ENCODE data around the gene CEACAM1. TPM values are rescaled to one million over a fixed set of nuclear protein-coding genes. Genes with fewer than 3 reads are reported as not detected.

CEACAM1 gene
- total RNA-seq (10 to 100 TPM in 2 of 5 donors, 1 to 10 TPM in 3; 2.4 to 10.8 (median 9.9) TPM), total RNA-seq (0 to 6.5 (median 1.8) reads per million in 29 experiments)
- total RNA-seq (2013), result 3.5 TPM

DNA sequence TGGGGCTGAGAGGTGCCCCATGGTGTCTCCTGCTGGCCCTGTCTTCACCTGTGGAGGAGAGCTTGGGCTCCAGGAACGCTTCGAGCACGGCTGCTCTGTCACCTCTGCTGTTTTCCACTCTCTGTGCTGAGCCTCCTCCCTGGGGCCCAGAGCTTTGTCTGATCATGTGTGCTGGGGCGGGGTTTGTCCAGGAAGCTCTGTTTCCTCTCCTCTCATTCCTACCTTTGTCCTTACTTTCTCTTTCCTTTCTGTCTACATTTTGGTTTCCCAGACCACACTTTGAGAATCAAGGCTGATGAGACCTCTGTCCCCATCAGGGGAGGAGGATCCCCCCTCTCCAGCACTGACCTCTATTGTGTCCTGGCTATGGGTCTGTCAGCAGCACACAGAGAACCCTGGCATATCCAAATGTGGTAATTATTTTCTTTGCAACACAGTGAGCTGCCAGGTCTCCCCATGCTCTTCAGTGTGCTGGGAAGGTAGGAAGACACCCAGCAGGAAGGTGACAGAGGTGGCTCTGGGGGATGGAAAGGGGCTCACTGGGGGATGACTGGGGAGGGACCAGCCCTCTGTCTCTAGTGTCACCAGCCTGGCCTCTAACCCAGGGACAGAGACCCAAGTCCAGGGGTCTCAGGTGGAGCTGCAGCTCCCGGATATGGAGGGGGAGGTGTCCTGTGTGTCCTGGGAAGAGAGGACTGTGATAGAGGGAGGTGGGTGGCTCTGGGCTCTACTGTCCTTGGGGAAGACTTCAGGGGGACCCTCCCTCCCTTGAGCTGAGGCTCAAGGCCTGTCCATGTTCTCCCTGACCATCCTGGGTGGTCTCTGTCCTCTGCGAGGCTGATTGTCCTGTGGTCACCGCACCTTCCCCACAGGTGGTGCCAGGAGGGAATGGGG, at the start of gene CEACAM1:
CEACAM1 (minus strand) TSS at position 128 of the 894 bp plus-strand sequence; CDS start at position 21, 107 bp downstream.
- Mint-ChIP-seq H3K4me1 (peaks cover 37 to 50% (median 49%) of the 10 kb centered on the region in 3 donors), H3K36me3 (peaks cover 2% of the 10 kb centered on the region), H3K27me3 (no peaks in the 10 kb centered on the region), H3K4me3 (peak within 1 kb of the TSS; percentile 76 to 84 (median 83)), H3K27ac (peak within 1 kb of the TSS; percentile 92 to 95), H3K9me3 (no peaks in the 10 kb centered on the region)
- ATAC-seq (replicated peaks in 1 of 4) (peak; percentile 72 to 91 (median 86)), DNase-seq (peak in 33 of 35 experiments; percentile 5 to 58 (median 29))
- Histone ChIP-seq H3K4me1 (ENCODE audit: control insufficient read depth in 1 of 2, extremely low read depth in 1 of 2, insufficient read depth in 2 of 2, low read length in 2 of 2) (peaks cover 16 to 35% of the 10 kb centered on the region in 2 experiments), H3K27me3 (replicated peaks in 1 of 2; ENCODE audit: control insufficient read depth in 2 of 2, extremely low read depth in 1 of 2, insufficient read depth in 2 of 2, low read length in 1 of 2) (no peaks in the 10 kb centered on the region), H3K9me3 (no peaks in the 10 kb centered on the region), H3K4me3 (ENCODE audit: control insufficient read depth in 1 of 2, extremely low read depth in 1 of 2, low read length in 1 of 2) (peak within 1 kb of the TSS; percentile 40 to 48), H3K36me3 (ENCODE audit: control insufficient read depth in 2 of 2, extremely low read depth in 1 of 2, insufficient read depth in 1 of 2, low read length in 1 of 2) (no peaks in the 10 kb centered on the region), H3K27ac (ENCODE audit: low read length) (peak within 1 kb of the TSS; percentile 48)
- WGBS (ENCODE audit: insufficient coverage), result 25% methylated on average over 4 of the region's 7 CpGs
- ChIA-PET POLR2A (interaction anchor here in 1 of 2 donors (1.0 kb wide), 1 partner anchor 83 kb away, joined by 3 read pairs; no protein-coding TSS in a partner anchor), CTCF (interaction anchor here (0.6 to 2.9 kb wide), 13 partner anchors 35 to 479 kb away, joined by 3 to 35 read pairs (median 4); partner anchors contain the start of gene ZNF574 (in 1 of the 2))

DNA sequence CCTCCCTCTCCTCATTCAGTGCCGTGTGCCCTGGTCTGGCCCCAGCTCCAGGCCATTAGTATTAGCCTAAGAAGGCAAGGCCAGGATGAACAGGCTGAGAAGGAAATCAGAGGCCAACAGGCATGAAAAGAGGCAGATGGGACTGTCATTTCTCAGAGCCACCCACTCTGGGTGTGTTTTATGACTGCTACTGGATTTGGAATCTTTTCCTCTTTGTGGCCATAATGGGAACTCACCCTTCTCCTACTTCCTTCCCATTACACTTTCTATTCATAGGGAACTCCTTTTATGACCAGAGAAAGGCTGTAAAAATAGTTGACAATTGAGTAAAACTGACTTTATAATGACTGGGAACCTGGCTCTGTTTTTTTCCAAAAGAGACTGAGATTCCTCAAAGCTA, 48.7 kb upstream of the CEACAM1 start:
- Mint-ChIP-seq H3K4me1 (no peaks in the 10 kb centered on the region), H3K9me3 (no peaks in the 10 kb centered on the region), H3K27me3 (peaks cover 23 to 30% of the 10 kb centered on the region in 2 donors), H3K4me3 (no peak overlapping the region), H3K36me3 (no peaks in the 10 kb centered on the region), H3K27ac (no peak overlapping the region)
- Histone ChIP-seq H3K4me1 (ENCODE audit: control insufficient read depth in 1 of 2, extremely low read depth in 1 of 2, insufficient read depth in 2 of 2, low read length in 2 of 2) (no peaks in the 10 kb centered on the region), H3K27ac (ENCODE audit: low read length) (no peak overlapping the region), H3K9me3 (no peaks in the 10 kb centered on the region), H3K27me3 (replicated peaks in 1 of 2; ENCODE audit: control insufficient read depth in 2 of 2, extremely low read depth in 1 of 2, insufficient read depth in 2 of 2, low read length in 1 of 2) (peaks cover 0 to 4% of the 10 kb centered on the region in 2 experiments), H3K36me3 (ENCODE audit: control insufficient read depth in 2 of 2, extremely low read depth in 1 of 2, insufficient read depth in 1 of 2, low read length in 1 of 2) (no peaks in the 10 kb centered on the region), H3K4me3 (ENCODE audit: control insufficient read depth in 1 of 2, extremely low read depth in 1 of 2, low read length in 1 of 2) (no peak overlapping the region)
- WGBS (ENCODE audit: insufficient coverage), result no CpG with 5 or more reads among the region's 1 CpG
- DNase-seq (no peak), ATAC-seq (replicated peaks in 1 of 4) (no peak)
- ChIA-PET CTCF (no interaction called here), POLR2A (no interaction called here)

DNA sequence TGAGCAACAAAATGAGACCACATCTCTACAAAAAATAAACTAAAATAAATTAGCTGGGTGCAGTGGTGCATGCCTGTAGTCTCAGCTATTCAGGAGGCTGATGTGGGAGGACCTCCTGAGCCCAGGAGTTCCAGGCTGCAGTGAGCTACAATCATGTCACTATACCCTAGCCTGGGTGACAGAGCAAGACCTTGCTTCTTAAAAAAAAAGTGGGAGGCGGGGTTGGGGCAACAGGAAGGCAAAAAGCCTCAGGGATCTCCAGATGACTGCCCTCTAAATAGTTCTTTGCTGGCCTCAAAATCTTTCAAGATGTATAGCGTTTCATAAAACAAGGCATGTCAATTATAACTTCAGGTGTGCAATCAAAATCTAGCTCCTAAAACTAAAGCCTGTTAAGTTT, 48.0 kb upstream of the CEACAM1 start:
- Histone ChIP-seq H3K4me1 (ENCODE audit: control insufficient read depth in 1 of 2, extremely low read depth in 1 of 2, insufficient read depth in 2 of 2, low read length in 2 of 2) (no peaks in the 10 kb centered on the region), H3K27ac (ENCODE audit: low read length) (no peak overlapping the region), H3K9me3 (no peaks in the 10 kb centered on the region), H3K4me3 (ENCODE audit: control insufficient read depth in 1 of 2, extremely low read depth in 1 of 2, low read length in 1 of 2) (no peak overlapping the region), H3K36me3 (ENCODE audit: control insufficient read depth in 2 of 2, extremely low read depth in 1 of 2, insufficient read depth in 1 of 2, low read length in 1 of 2) (no peaks in the 10 kb centered on the region), H3K27me3 (replicated peaks in 1 of 2; ENCODE audit: control insufficient read depth in 2 of 2, extremely low read depth in 1 of 2, insufficient read depth in 2 of 2, low read length in 1 of 2) (peaks cover 0 to 4% of the 10 kb centered on the region in 2 experiments)
- ChIA-PET POLR2A (no interaction called here), CTCF (no interaction called here)
- no CpG with 5 or more reads among the region's 2 CpGs for WGBS (ENCODE audit: insufficient coverage)
- Mint-ChIP-seq H3K4me3 (no peak overlapping the region), H3K9me3 (no peaks in the 10 kb centered on the region), H3K27me3 (peaks cover 23 to 30% of the 10 kb centered on the region in 2 donors), H3K4me1 (no peaks in the 10 kb centered on the region), H3K27ac (no peak overlapping the region), H3K36me3 (no peaks in the 10 kb centered on the region)
- DNase-seq (no peak), ATAC-seq (replicated peaks in 1 of 4) (no peak)

DNA sequence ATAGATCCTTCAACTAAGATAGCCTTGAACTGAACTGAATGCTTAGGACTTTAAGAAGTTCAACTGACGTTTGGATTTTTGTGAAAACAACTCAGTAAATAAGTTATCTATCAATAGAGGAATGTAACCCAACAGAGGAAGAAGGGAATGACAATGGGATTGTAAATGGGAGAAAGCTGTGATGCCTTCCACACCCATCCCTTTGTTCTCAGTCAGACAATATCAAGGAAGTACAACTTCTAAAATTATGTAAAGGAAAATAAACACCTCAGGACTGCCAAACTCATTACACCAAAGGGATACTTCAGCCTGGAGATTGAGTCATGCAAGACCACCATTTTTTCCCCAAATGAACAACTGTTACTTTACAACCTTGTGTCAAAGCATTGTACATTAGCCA, 45.4 kb upstream of the CEACAM1 start:
- ChIA-PET POLR2A (no interaction called here), CTCF (no interaction called here)
- no peaks in the 10 kb centered on the region for H3K36me3 ChIP-seq (ENCODE audit: control insufficient read depth in 2 of 2, extremely low read depth in 1 of 2, insufficient read depth in 1 of 2, low read length in 1 of 2)
- no peaks in the 10 kb centered on the region for H3K36me3 Mint-ChIP-seq
- H3K4me3 Mint-ChIP-seq, result no peak overlapping the region
- H3K4me1 ChIP-seq (ENCODE audit: control insufficient read depth in 1 of 2, extremely low read depth in 1 of 2, insufficient read depth in 2 of 2, low read length in 2 of 2), result no peaks in the 10 kb centered on the region
- no peak overlapping the region for H3K4me3 ChIP-seq (ENCODE audit: control insufficient read depth in 1 of 2, extremely low read depth in 1 of 2, low read length in 1 of 2)
- H3K9me3 Mint-ChIP-seq, result no peaks in the 10 kb centered on the region
- no peak overlapping the region for H3K27ac ChIP-seq (ENCODE audit: low read length)
- WGBS (ENCODE audit: insufficient coverage), result no CpG with 5 or more reads among the region's 1 CpG
- no peak overlapping the region for H3K27ac Mint-ChIP-seq
- DNase-seq (no peak), ATAC-seq (replicated peaks in 1 of 4) (no peak)
- no peaks in the 10 kb centered on the region for H3K4me1 Mint-ChIP-seq
- H3K9me3 ChIP-seq, result no peaks in the 10 kb centered on the region
- peaks cover 14 to 21% of the 10 kb centered on the region in 2 donors for H3K27me3 Mint-ChIP-seq
- H3K27me3 ChIP-seq (replicated peaks in 1 of 2; ENCODE audit: control insufficient read depth in 2 of 2, extremely low read depth in 1 of 2, insufficient read depth in 2 of 2, low read length in 1 of 2), result peaks cover 0 to 4% of the 10 kb centered on the region in 2 experiments

DNA sequence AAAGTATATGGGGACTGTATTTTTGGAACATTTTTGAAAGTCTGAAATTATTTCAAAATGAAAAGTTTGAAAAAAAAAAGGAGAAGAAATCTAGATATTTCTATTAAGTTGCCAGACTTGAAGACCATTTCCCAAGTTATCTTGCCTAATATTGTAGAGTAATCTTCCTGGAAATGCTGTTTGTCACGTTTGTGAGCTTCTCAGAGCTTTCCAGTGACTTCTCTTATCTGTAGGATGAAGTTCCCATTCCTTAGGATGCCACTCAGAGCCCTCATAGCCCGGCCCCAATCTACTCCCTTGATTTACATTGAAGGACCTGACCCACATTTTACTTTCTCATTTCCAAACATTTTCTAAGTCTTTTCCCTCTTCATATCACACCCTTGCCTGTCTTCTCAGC, 42.8 kb upstream of the CEACAM1 start:
- CTCF ChIA-PET, result no interaction called here
- peaks cover 2 to 12% of the 10 kb centered on the region in 2 donors for H3K27me3 Mint-ChIP-seq
- DNase-seq, result no peak
- H3K9me3 Mint-ChIP-seq, result no peaks in the 10 kb centered on the region
- Histone ChIP-seq H3K27me3 (replicated peaks in 1 of 2; ENCODE audit: control insufficient read depth in 2 of 2, extremely low read depth in 1 of 2, insufficient read depth in 2 of 2, low read length in 1 of 2) (no peaks in the 10 kb centered on the region), H3K36me3 (ENCODE audit: control insufficient read depth in 2 of 2, extremely low read depth in 1 of 2, insufficient read depth in 1 of 2, low read length in 1 of 2) (no peaks in the 10 kb centered on the region), H3K27ac (ENCODE audit: low read length) (no peak overlapping the region), H3K4me3 (ENCODE audit: control insufficient read depth in 1 of 2, extremely low read depth in 1 of 2, low read length in 1 of 2) (no peak overlapping the region), H3K4me1 (ENCODE audit: control insufficient read depth in 1 of 2, extremely low read depth in 1 of 2, insufficient read depth in 2 of 2, low read length in 2 of 2) (no peaks in the 10 kb centered on the region), H3K9me3 (no peaks in the 10 kb centered on the region)
- ATAC-seq (replicated peaks in 1 of 4), result no peak
- peaks cover 0 to 6% (median 4%) of the 10 kb centered on the region in 3 donors for H3K4me1 Mint-ChIP-seq
- no peaks in the 10 kb centered on the region for H3K36me3 Mint-ChIP-seq
- POLR2A ChIA-PET, result no interaction called here
- no peak overlapping the region for H3K4me3 Mint-ChIP-seq
- H3K27ac Mint-ChIP-seq, result no peak overlapping the region
- WGBS (ENCODE audit: insufficient coverage), result 100% methylated on average over 1 of the region's 2 CpGs

DNA sequence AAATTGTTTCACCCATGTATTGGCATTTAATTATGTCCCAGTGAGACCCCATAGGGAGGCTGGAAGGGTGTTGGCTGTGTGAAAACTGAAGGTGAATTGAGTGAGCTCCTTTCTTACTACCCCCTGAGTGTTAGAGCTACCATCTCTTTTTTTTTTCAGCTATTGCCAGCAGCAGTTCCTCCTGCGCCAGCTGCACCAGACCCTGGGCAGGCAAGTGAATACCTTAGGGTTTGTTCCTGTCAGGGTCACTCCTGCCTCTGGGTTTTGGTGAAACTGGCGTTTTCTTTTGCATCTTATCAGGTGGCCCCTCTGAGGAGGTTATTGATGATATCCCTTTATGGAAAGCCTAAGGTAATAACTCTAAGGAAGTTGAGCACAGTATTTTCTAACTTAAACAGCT, 40.9 kb upstream of the CEACAM1 start:
- Mint-ChIP-seq H3K9me3 (no peaks in the 10 kb centered on the region), H3K27ac (no peak overlapping the region), H3K4me3 (no peak overlapping the region), H3K27me3 (peaks cover 2 to 12% of the 10 kb centered on the region in 2 donors), H3K4me1 (peaks cover 0 to 6% (median 4%) of the 10 kb centered on the region in 3 donors), H3K36me3 (no peaks in the 10 kb centered on the region)
- no peaks in the 10 kb centered on the region for H3K4me1 ChIP-seq (ENCODE audit: control insufficient read depth in 1 of 2, extremely low read depth in 1 of 2, insufficient read depth in 2 of 2, low read length in 2 of 2)
- no peaks in the 10 kb centered on the region for H3K9me3 ChIP-seq
- no peak for DNase-seq
- H3K4me3 ChIP-seq (ENCODE audit: control insufficient read depth in 1 of 2, extremely low read depth in 1 of 2, low read length in 1 of 2), result no peak overlapping the region
- H3K36me3 ChIP-seq (ENCODE audit: control insufficient read depth in 2 of 2, extremely low read depth in 1 of 2, insufficient read depth in 1 of 2, low read length in 1 of 2), result no peaks in the 10 kb centered on the region
- 89% methylated on average over 1 of the region's 2 CpGs for WGBS (ENCODE audit: insufficient coverage)
- H3K27ac ChIP-seq (ENCODE audit: low read length), result no peak overlapping the region
- no peaks in the 10 kb centered on the region for H3K27me3 ChIP-seq (replicated peaks in 1 of 2; ENCODE audit: control insufficient read depth in 2 of 2, extremely low read depth in 1 of 2, insufficient read depth in 2 of 2, low read length in 1 of 2)
- no peak for ATAC-seq (replicated peaks in 1 of 4)
- POLR2A ChIA-PET, result no interaction called here
- CTCF ChIA-PET, result no interaction called here
